Activated CD8-positive, alpha-beta memory T cell treated with anti-CD3 and anti-CD28 coated beads, Interleukin-2, amount 50 U/mL, for 48 hours (primary cell): ENCODE data around the gene ZNF787.
"Not testable (repeated sequence)": the region's sequence is repeated elsewhere in the genome, so short reads cannot be mapped to it uniquely, and the experiment has no call there.

Source experiments
- DNase-seq: peaks from one replicate; pipeline ENCODE4 v3.0.0-alpha.2; 2020

ZNF787 gene

GRCh38 chr19:56121180-56122167 lies at the start of gene ZNF787:
ZNF787 (minus strand) TSS chr19:56121295; CDS start chr19:56103217, 18,078 bp downstream.
- DNase-seq = peak; percentile 98

- DNase-seq = no peak
Observed at GRCh38 chr19:56170261-56170660, 49.2 kb upstream of the ZNF787 start.

GRCh38 chr19:56167064-56167578 lies 46.0 kb upstream of the ZNF787 start:
- DNase-seq = no peak

- no peak for DNase-seq
Observed at GRCh38 chr19:56163097-56163496, 42.0 kb upstream of the ZNF787 start.

- no peak for DNase-seq
Observed at GRCh38 chr19:56162258-56162657, 41.2 kb upstream of the ZNF787 start.

- DNase-seq = no peak
Observed at GRCh38 chr19:56161534-56161933, 40.4 kb upstream of the ZNF787 start.

- DNase-seq = no peak
Observed at GRCh38 chr19:56159622-56160271, 38.7 kb upstream of the ZNF787 start.

- no peak for DNase-seq
Observed at GRCh38 chr19:56159009-56159559, 38.0 kb upstream of the ZNF787 start.

- no peak for DNase-seq
Observed at GRCh38 chr19:56158170-56158757, 37.2 kb upstream of the ZNF787 start.

- no peak for DNase-seq
Observed at GRCh38 chr19:56156768-56157167, 35.7 kb upstream of the ZNF787 start.

GRCh38 chr19:56155124-56155687 lies 34.1 kb upstream of the ZNF787 start:
- DNase-seq = no peak

- no peak for DNase-seq
Observed at GRCh38 chr19:56153507-56153906, 32.4 kb upstream of the ZNF787 start.

GRCh38 chr19:56152644-56153043 lies 31.5 kb upstream of the ZNF787 start:
- DNase-seq = no peak

- no peak for DNase-seq
Observed at GRCh38 chr19:56150358-56150757, 29.3 kb upstream of the ZNF787 start.

GRCh38 chr19:56149656-56150038 lies 28.6 kb upstream of the ZNF787 start:
- DNase-seq = no peak

GRCh38 chr19:56148955-56149655 lies 28.0 kb upstream of the ZNF787 start:
- not testable (repeated sequence) for DNase-seq

GRCh38 chr19:56148096-56148495 lies 27.0 kb upstream of the ZNF787 start:
- DNase-seq = no peak

- DNase-seq = no peak
Observed at GRCh38 chr19:56147307-56147706, 26.2 kb upstream of the ZNF787 start.

GRCh38 chr19:56146904-56147303 lies 25.8 kb upstream of the ZNF787 start:
- no peak for DNase-seq

- no peak for DNase-seq
Observed at GRCh38 chr19:56145698-56146097, 24.6 kb upstream of the ZNF787 start.

- DNase-seq = no peak
Observed at GRCh38 chr19:56144831-56145230, 23.7 kb upstream of the ZNF787 start.

GRCh38 chr19:56144376-56144775 lies 23.3 kb upstream of the ZNF787 start:
- no peak for DNase-seq
